Retinal pigment epithelial cell (primary cell): ENCODE data around the gene UGT2B11.
"Not testable (repeated sequence)": the region's sequence is repeated elsewhere in the genome, so short reads cannot be mapped to it uniquely, and the experiment has no call there.

Experiments used
- DNase-seq: peaks from one replicate; pipeline ENCODE4 v3.0.0-alpha.2; 2010; ENCODE audit warnings: low read depth
- H3K4me3 ChIP-seq: 2 replicates; pipeline ENCODE4 v1.5.1; 2011; ENCODE audit warnings: mild to moderate bottlenecking, low read length, control low read depth, moderate library complexity
- CTCF ChIP-seq: conservative IDR thresholded peaks from 2 replicates; pipeline ENCODE4 v1.5.1; 2011; ENCODE audit warnings: low read depth, low read length, control low read depth, inconsistent platforms

The UGT2B11 gene

GRCh38 chr4:69214716-69215115 is at the start of gene UGT2B11:
Gene UGT2B11, minus strand, starts transcription at chr4:69214748. Its CDS starts 26 bp downstream, at chr4:69214722.
- DNase-seq: no peak
- TF ChIP-seq CTCF: no peak
- no peak within 1 kb of the TSS for H3K4me3 ChIP-seq

GRCh38 chr4:69253147-69253772 is 38.7 kb upstream of the UGT2B11 start:
- not testable (repeated sequence) for DNase-seq, H3K4me3 ChIP-seq

- H3K4me3 ChIP-seq, DNase-seq: not testable (repeated sequence)
Measured at GRCh38 chr4:69250884-69251283, 36.3 kb upstream of the UGT2B11 start.

GRCh38 chr4:69242562-69243240 is 28.2 kb upstream of the UGT2B11 start:
- not testable (repeated sequence) for H3K4me3 ChIP-seq, DNase-seq

GRCh38 chr4:69241746-69242145 is 27.2 kb upstream of the UGT2B11 start:
- not testable (repeated sequence) for H3K4me3 ChIP-seq, DNase-seq

- not testable (repeated sequence) for DNase-seq, H3K4me3 ChIP-seq
Measured at GRCh38 chr4:69240787-69241186, 26.2 kb upstream of the UGT2B11 start.

- TF ChIP-seq CTCF: no peak
- H3K4me3 ChIP-seq: no peak overlapping the region
- DNase-seq: no peak
Measured at GRCh38 chr4:69239557-69240168, 25.1 kb upstream of the UGT2B11 start.

- TF ChIP-seq CTCF: no peak
- DNase-seq: no peak
- no peak overlapping the region for H3K4me3 ChIP-seq
Measured at GRCh38 chr4:69239092-69239491, 24.5 kb upstream of the UGT2B11 start.

GRCh38 chr4:69224891-69225290 is 10.3 kb upstream of the UGT2B11 start:
- H3K4me3 ChIP-seq: no peak overlapping the region
- TF ChIP-seq CTCF: no peak
- DNase-seq: no peak

- not testable (repeated sequence) for H3K4me3 ChIP-seq, DNase-seq
Measured at GRCh38 chr4:69223277-69223676, 8.7 kb upstream of the UGT2B11 start.

- H3K4me3 ChIP-seq, DNase-seq: not testable (repeated sequence)
Measured at GRCh38 chr4:69218491-69218890, 3.9 kb upstream of the UGT2B11 start.
